Measurements from ENCODE around the gene CPEB4. TPM values are rescaled to one million over a fixed set of nuclear protein-coding genes. Genes with fewer than 3 reads are reported as not detected.

CPEB4 gene
- total and polyA plus RNA-seq, 5 donors from 2014 or later = 3.4 to 42.7 (median 4.7) TPM

GRCh38 chr5:173875189-173875588, 13.0 kb upstream of the CPEB4 start:
- Mint-ChIP-seq H3K4me1 (peaks cover 0 to 5% (median 0%) of the 10 kb centered on the region in 4 donors), H3K4me3 (no peak overlapping the region), H3K27ac (no peak overlapping the region), H3K27me3 (no peaks in the 10 kb centered on the region), H3K9me3 (no peaks in the 10 kb centered on the region), H3K36me3 (no peaks in the 10 kb centered on the region)
- H3K36me3 ChIP-seq (ENCODE audit: control insufficient read depth, insufficient read depth, low read length) = no peaks in the 10 kb centered on the region
- no peaks in the 10 kb centered on the region for H3K27me3 ChIP-seq (ENCODE audit: control insufficient read depth, insufficient read depth, low read length)
- no peak overlapping the region for H3K4me3 ChIP-seq (ENCODE audit: low read depth, low read length)
- H3K27ac ChIP-seq (ENCODE audit: insufficient read depth, low read length, poor library complexity, severe bottlenecking) = no peak overlapping the region
- ATAC-seq (ENCODE audit: low read depth in 2 of 2) (no peak), DNase-seq (no peak)
- no peaks in the 10 kb centered on the region for H3K9me3 ChIP-seq (ENCODE audit: control insufficient read depth in 2 of 2, low read length in 2 of 2)
- H3K4me1 ChIP-seq (ENCODE audit: control insufficient read depth, insufficient read depth, low read length, poor library complexity, severe bottlenecking) = no peaks in the 10 kb centered on the region

DNA sequence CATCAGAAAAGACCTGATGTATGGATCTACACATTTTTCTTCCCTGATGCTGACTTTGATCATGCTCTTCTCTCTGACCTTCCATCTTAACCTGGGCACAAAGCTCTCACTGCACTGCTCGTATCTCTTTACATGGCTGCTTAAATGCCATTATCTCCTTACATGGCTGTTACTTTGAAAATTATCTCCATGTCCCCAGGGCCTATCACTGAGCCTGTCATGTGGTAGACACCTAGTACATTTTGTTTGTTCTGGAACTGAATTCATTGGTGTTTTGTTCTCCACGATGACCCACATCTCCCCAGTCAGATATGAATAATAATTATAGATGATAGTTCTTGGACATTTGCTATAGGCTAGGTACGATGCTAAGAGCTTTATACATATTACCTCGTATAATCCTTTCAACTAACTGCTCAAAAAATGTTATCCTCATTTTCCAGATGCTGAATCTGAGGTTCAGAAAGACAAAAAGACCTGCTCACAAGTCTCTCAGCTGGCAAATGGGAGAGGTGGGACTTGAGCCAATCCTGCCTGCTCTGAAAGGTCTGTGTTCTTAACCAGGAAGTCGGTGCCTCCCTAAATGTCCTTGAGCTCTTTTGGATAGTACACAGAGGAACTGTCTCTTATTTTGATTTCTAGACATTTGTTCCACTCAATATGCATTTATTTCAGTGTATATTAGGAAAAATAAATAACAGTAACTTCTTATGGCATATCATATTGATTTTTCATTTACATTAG, 9.8 kb upstream of the CPEB4 start:
- no peaks in the 10 kb centered on the region for H3K9me3 ChIP-seq (ENCODE audit: control insufficient read depth in 2 of 2, low read length in 2 of 2)
- peaks cover 0 to 4% (median 0%) of the 10 kb centered on the region in 7 donors for H3K9me3 Mint-ChIP-seq
- H3K4me3 Mint-ChIP-seq = no peak overlapping the region
- H3K27me3 ChIP-seq (ENCODE audit: control insufficient read depth, insufficient read depth, low read length) = no peaks in the 10 kb centered on the region
- H3K27ac Mint-ChIP-seq = no peak overlapping the region
- no peaks in the 10 kb centered on the region for H3K27me3 Mint-ChIP-seq
- no peak overlapping the region for H3K27ac ChIP-seq (ENCODE audit: insufficient read depth, low read length, poor library complexity, severe bottlenecking)
- no peaks in the 10 kb centered on the region for H3K36me3 Mint-ChIP-seq
- no peaks in the 10 kb centered on the region for H3K4me1 ChIP-seq (ENCODE audit: control insufficient read depth, insufficient read depth, low read length, poor library complexity, severe bottlenecking)
- H3K4me3 ChIP-seq (ENCODE audit: low read depth, low read length) = no peak overlapping the region
- peaks cover 0 to 5% (median 2%) of the 10 kb centered on the region in 4 donors for H3K4me1 Mint-ChIP-seq
- no peak for ATAC-seq (ENCODE audit: low read depth in 2 of 2)
- DNase-seq = no peak
- H3K36me3 ChIP-seq (ENCODE audit: control insufficient read depth, insufficient read depth, low read length) = no peaks in the 10 kb centered on the region

DNA sequence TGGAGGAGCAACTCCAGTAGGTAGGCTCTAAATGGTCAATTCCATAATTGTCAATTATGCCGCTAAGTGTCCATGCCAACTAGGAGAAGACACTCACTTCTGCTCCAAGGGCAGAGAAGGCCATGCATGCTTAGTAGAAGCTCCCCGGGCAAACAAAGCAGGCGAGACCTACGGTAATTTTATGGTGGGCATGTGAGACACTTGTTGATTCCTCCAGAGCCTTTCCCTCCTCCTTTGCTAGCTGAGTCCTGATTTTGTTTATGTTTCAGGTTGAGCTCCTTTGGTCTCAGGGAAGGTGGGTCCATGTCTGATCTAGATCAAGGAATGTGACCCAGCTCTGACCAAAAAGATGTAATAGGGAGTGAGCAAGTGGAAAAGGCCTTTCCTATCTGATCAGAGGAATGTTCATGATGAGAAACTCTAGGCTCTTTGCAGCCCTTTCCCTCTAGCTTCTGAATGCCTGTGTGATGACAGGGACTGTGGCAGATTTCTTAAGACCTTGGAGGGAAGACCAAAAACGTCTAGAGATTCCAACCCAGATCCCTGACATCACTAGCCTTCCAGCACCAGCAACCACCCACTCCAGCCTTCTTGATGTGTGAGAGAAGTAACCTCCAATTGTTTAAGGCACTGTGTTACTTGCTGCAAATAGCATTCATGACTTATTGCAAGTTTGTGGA, 7.7 kb upstream of the CPEB4 start:
- no peaks in the 10 kb centered on the region for H3K27me3 ChIP-seq (ENCODE audit: control insufficient read depth, insufficient read depth, low read length)
- DNase-seq (no peak), ATAC-seq (ENCODE audit: low read depth in 2 of 2) (no peak)
- H3K27ac ChIP-seq (ENCODE audit: insufficient read depth, low read length, poor library complexity, severe bottlenecking) = no peak overlapping the region
- no peaks in the 10 kb centered on the region for H3K9me3 ChIP-seq (ENCODE audit: control insufficient read depth in 2 of 2, low read length in 2 of 2)
- no peaks in the 10 kb centered on the region for H3K27me3 Mint-ChIP-seq
- H3K4me3 Mint-ChIP-seq = no peak overlapping the region
- peak overlapping the region in 1 of 3 donors; percentile 8 for H3K27ac Mint-ChIP-seq
- peaks cover 0 to 4% (median 0%) of the 10 kb centered on the region in 7 donors for H3K9me3 Mint-ChIP-seq
- H3K4me3 ChIP-seq (ENCODE audit: low read depth, low read length) = no peak overlapping the region
- no peaks in the 10 kb centered on the region for H3K36me3 ChIP-seq (ENCODE audit: control insufficient read depth, insufficient read depth, low read length)
- no peaks in the 10 kb centered on the region for H3K36me3 Mint-ChIP-seq
- peaks cover 7 to 23% (median 18%) of the 10 kb centered on the region in 4 donors for H3K4me1 Mint-ChIP-seq
- peaks cover 17% of the 10 kb centered on the region for H3K4me1 ChIP-seq (ENCODE audit: control insufficient read depth, insufficient read depth, low read length, poor library complexity, severe bottlenecking)

- no peak for DNase-seq
Measured at GRCh38 chr5:173881811-173882575, 6.2 kb upstream of the CPEB4 start.

DNA sequence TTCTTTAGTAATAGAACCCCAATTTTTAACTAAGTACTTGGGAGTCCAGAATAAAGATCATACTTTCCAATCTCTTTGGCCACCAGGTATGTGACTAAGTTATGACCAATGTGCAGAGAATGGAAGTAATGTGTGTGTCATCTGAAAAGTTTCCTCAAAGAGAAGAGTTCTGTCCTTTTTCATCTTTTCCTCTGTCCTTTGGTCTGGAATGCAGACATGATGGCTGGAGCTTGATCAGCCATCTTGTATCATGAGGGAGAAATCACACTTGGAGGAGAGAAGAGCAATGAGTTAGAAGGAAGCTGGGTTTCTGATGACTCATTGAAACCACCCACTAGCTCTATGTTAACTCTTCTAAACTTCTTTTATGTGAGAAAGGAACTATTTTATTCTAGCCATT, 5.5 kb upstream of the CPEB4 start:
- Mint-ChIP-seq H3K27ac (no peak overlapping the region), H3K36me3 (no peaks in the 10 kb centered on the region), H3K9me3 (peaks cover 0 to 4% (median 0%) of the 10 kb centered on the region in 7 donors), H3K4me1 (peaks cover 12 to 44% (median 34%) of the 10 kb centered on the region in 4 donors), H3K4me3 (no peak overlapping the region), H3K27me3 (no peaks in the 10 kb centered on the region)
- no peaks in the 10 kb centered on the region for H3K27me3 ChIP-seq (ENCODE audit: control insufficient read depth, insufficient read depth, low read length)
- peaks cover 35% of the 10 kb centered on the region for H3K4me1 ChIP-seq (ENCODE audit: control insufficient read depth, insufficient read depth, low read length, poor library complexity, severe bottlenecking)
- ATAC-seq (ENCODE audit: low read depth in 2 of 2) (no peak), DNase-seq (no peak)
- no peak overlapping the region for H3K4me3 ChIP-seq (ENCODE audit: low read depth, low read length)
- H3K9me3 ChIP-seq (ENCODE audit: control insufficient read depth in 2 of 2, low read length in 2 of 2) = no peaks in the 10 kb centered on the region
- H3K27ac ChIP-seq (ENCODE audit: insufficient read depth, low read length, poor library complexity, severe bottlenecking) = no peak overlapping the region
- no peaks in the 10 kb centered on the region for H3K36me3 ChIP-seq (ENCODE audit: control insufficient read depth, insufficient read depth, low read length)

More at GRCh38 chr5:173881811-173882575, 6.2 kb upstream of the CPEB4 start:
- ATAC-seq (ENCODE audit: low read depth in 2 of 2) = no peak
- no peak overlapping the region for H3K4me3 Mint-ChIP-seq
- no peaks in the 10 kb centered on the region for H3K36me3 Mint-ChIP-seq
- Histone ChIP-seq H3K4me3 (ENCODE audit: low read depth, low read length) (no peak overlapping the region), H3K27me3 (ENCODE audit: control insufficient read depth, insufficient read depth, low read length) (no peaks in the 10 kb centered on the region), H3K4me1 (ENCODE audit: control insufficient read depth, insufficient read depth, low read length, poor library complexity, severe bottlenecking) (peaks cover 29% of the 10 kb centered on the region), H3K27ac (ENCODE audit: insufficient read depth, low read length, poor library complexity, severe bottlenecking) (no peak overlapping the region), H3K9me3 (ENCODE audit: control insufficient read depth in 2 of 2, low read length in 2 of 2) (no peaks in the 10 kb centered on the region), H3K36me3 (ENCODE audit: control insufficient read depth, insufficient read depth, low read length) (no peaks in the 10 kb centered on the region)
- H3K27ac Mint-ChIP-seq = no peak overlapping the region
- peaks cover 12 to 38% (median 29%) of the 10 kb centered on the region in 4 donors for H3K4me1 Mint-ChIP-seq
- H3K9me3 Mint-ChIP-seq = peaks cover 0 to 4% (median 0%) of the 10 kb centered on the region in 7 donors
- H3K27me3 Mint-ChIP-seq = no peaks in the 10 kb centered on the region

DNA sequence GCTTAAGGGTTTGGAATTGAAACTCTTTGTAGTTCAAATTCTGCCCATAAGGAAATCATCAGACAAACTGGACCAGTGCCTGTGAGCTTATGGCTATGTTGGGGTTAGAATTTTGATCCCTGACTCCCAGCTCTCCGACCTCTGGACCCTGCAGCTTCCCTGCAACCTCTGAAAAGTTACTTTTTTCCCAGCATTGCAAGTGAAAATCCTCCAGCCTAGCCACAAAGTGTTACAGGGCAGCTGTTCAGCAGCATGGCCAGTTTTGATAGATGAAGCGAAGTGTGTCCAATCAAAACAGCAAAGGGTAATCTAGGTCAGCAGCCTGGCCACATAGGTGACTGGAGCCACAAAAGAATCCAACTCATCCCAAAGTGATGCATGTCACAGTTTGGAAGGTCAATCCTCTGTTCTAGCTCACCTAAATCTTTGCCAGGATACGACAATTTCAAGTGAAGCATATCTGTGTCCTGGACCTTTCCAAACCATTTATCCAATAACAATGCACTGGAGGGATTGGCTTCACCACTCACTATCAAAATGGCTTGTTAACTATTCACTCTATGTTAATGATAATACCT, 4.7 kb upstream of the CPEB4 start:
- Mint-ChIP-seq H3K4me3 (peak overlapping the region in 1 of 4 donors; percentile 29), H3K36me3 (no peaks in the 10 kb centered on the region), H3K27me3 (no peaks in the 10 kb centered on the region), H3K4me1 (peaks cover 12 to 50% (median 37%) of the 10 kb centered on the region in 4 donors), H3K27ac (peak overlapping the region in 1 of 3 donors; percentile 41), H3K9me3 (peaks cover 0 to 4% (median 0%) of the 10 kb centered on the region in 7 donors)
- Histone ChIP-seq H3K4me1 (ENCODE audit: control insufficient read depth, insufficient read depth, low read length, poor library complexity, severe bottlenecking) (peaks cover 35% of the 10 kb centered on the region), H3K4me3 (ENCODE audit: low read depth, low read length) (no peak overlapping the region), H3K27ac (ENCODE audit: insufficient read depth, low read length, poor library complexity, severe bottlenecking) (no peak overlapping the region), H3K27me3 (ENCODE audit: control insufficient read depth, insufficient read depth, low read length) (no peaks in the 10 kb centered on the region), H3K36me3 (ENCODE audit: control insufficient read depth, insufficient read depth, low read length) (no peaks in the 10 kb centered on the region), H3K9me3 (ENCODE audit: control insufficient read depth in 2 of 2, low read length in 2 of 2) (no peaks in the 10 kb centered on the region)
- ATAC-seq (ENCODE audit: low read depth in 2 of 2) (no peak), DNase-seq (no peak)

- H3K27ac Mint-ChIP-seq = peak overlapping the region; percentile 16 to 97 (median 78)
- Histone ChIP-seq H3K4me3 (ENCODE audit: low read depth, low read length) (peak overlapping the region; percentile 46), H3K9me3 (ENCODE audit: control insufficient read depth in 2 of 2, low read length in 2 of 2) (no peaks in the 10 kb centered on the region), H3K4me1 (ENCODE audit: control insufficient read depth, insufficient read depth, low read length, poor library complexity, severe bottlenecking) (peaks cover 42% of the 10 kb centered on the region), H3K27me3 (ENCODE audit: control insufficient read depth, insufficient read depth, low read length) (no peaks in the 10 kb centered on the region), H3K36me3 (ENCODE audit: control insufficient read depth, insufficient read depth, low read length) (no peaks in the 10 kb centered on the region), H3K27ac (ENCODE audit: insufficient read depth, low read length, poor library complexity, severe bottlenecking) (peak overlapping the region; percentile 70)
- peak overlapping the region; percentile 73 to 90 (median 82) for H3K4me3 Mint-ChIP-seq
- no peaks in the 10 kb centered on the region for H3K36me3 Mint-ChIP-seq
- peaks cover 15 to 57% (median 40%) of the 10 kb centered on the region in 4 donors for H3K4me1 Mint-ChIP-seq
- DNase-seq = peak; percentile 43 to 92 (median 59)
- peaks cover 0 to 4% (median 0%) of the 10 kb centered on the region in 7 donors for H3K9me3 Mint-ChIP-seq
- no peaks in the 10 kb centered on the region for H3K27me3 Mint-ChIP-seq
- ATAC-seq (ENCODE audit: low read depth in 2 of 2) = peak; percentile 10 to 13
Measured at GRCh38 chr5:173884402-173885053, 3.6 kb upstream of the CPEB4 start.
